22Rv1 (cell line): Measurements from ENCODE around the gene SPN.

ENCODE experiments used
- CTCF ChIP-seq: fragments of 450-650 bp; IDR thresholded peaks from 2 replicates; pipeline ENCODE4 v1.5.1; 2017; ENCODE audit warnings: mild to moderate bottlenecking
- ZFX ChIP-seq: fragments of 450-650 bp; IDR thresholded peaks from 2 replicates; pipeline ENCODE4 v1.6.1; 2017; ENCODE audit warnings: antibody characterized with exemption, borderline replicate concordance

GRCh38 chr16:29675811-29676643 is 13.0 kb downstream of the SPN start:
- TF ChIP-seq CTCF (no peak), ZFX (no peak)
